Small intestine (tissue), 7 donors: Measurements from ENCODE around the gene RMI2. TPM values are rescaled to one million over a fixed set of nuclear protein-coding genes. Genes with fewer than 3 reads are reported as not detected.
"Not testable (repeated sequence)": the region's sequence is repeated elsewhere in the genome, so short reads cannot be mapped to it uniquely, and the experiment has no call there.

Source experiments
- DNase-seq, 2 donors: peaks; one replicate each; pipeline versions ENCODE4 v3.0.0 to v3.0.0-alpha.2; 2013
- FAIRE-seq: peaks from 2 replicates; lab custom pipeline; 2012; peaks lifted over from hg19 to GRCh38; lab: Jason Lieb, UNC
- H3K27ac ChIP-seq, 3 donors: one replicate each; pipeline ENCODE4 v1.5.1; 2013; ENCODE audit warnings: low read length in 2 of 3, mild to moderate bottlenecking in 2 of 3, control low read depth in 1 of 3, inconsistent platforms in 1 of 3, low read depth in 1 of 3, moderate library complexity in 1 of 3
- H3K27me3 ChIP-seq, 3 donors: one replicate each; pipeline ENCODE4 v1.6.1; 2013; ENCODE audit warnings: low read length in 3 of 3, inconsistent platforms in 1 of 3; ENCODE audit not compliant: control insufficient read depth in 3 of 3, insufficient read depth in 3 of 3
- H3K36me3 ChIP-seq, 3 donors: one replicate each; pipeline ENCODE4 v1.6.1; 2013; ENCODE audit warnings: low read length in 3 of 3, inconsistent platforms in 1 of 3, low read depth in 1 of 3, mild to moderate bottlenecking in 1 of 3, moderate library complexity in 1 of 3; ENCODE audit not compliant: control insufficient read depth in 3 of 3, insufficient read depth in 2 of 3
- H3K4me1 ChIP-seq, 3 donors: one replicate each; pipeline ENCODE4 v1.6.1; 2013; ENCODE audit warnings: low read length in 2 of 3, inconsistent platforms in 1 of 3, low read depth in 1 of 3, mild to moderate bottlenecking in 1 of 3, moderate library complexity in 1 of 3; ENCODE audit not compliant: control insufficient read depth in 3 of 3, insufficient read depth in 2 of 3
- H3K4me3 ChIP-seq, 3 donors: one replicate each; pipeline ENCODE4 v1.5.1; 2013; ENCODE audit warnings: low read length in 3 of 3, control low read depth in 1 of 3, inconsistent platforms in 1 of 3, low read depth in 1 of 3, mild to moderate bottlenecking in 1 of 3, moderate library complexity in 1 of 3
- H3K9me3 ChIP-seq, 2 donors: one replicate each; pipeline ENCODE4 v1.6.1; 2013; ENCODE audit warnings: low read depth in 1 of 2, low read length in 1 of 2; ENCODE audit not compliant: control insufficient read depth in 2 of 2, insufficient read depth in 1 of 2
- WGBS, 3 donors: extraction: QIAGEN DNeasy Blood & Tissue Kit; methylation state at CpG; one replicate each; pipeline ENCODE4 v1.1.7; 2013; 5-methylcytosine and 5-hydroxymethylcytosine counted together
- polyA plus RNA-seq, 4 donors: library from polyadenylated mRNA; stranded (reverse) in 3 of 4; unstranded in 1 of 4; fragments of 200-250 nt in 3 of 4; fragments of 120-200 nt in 1 of 4; gene quantifications; one replicate each; pipeline versions ENCODE4 v1.2.1 to v1.2.3, GENCODE V29; 2013
- donor health status: healthy with polysubstance abuse.
- donor health status: control.
- donor health status: control.
- donor health status: Bipolar disorder and iron deficiency.
- donor health status: healthy.

The RMI2 gene
- polyA plus RNA-seq, 4 donors: 1.4 to 14.6 (median 8.6) TPM

GRCh38 chr16:11359370-11359769, 14.1 kb downstream of the RMI2 start:
- H3K4me3 ChIP-seq: no peak overlapping the region
- no peak overlapping the region for H3K27ac ChIP-seq
- no peaks in the 10 kb centered on the region for H3K9me3 ChIP-seq
- H3K27me3 ChIP-seq: no peaks in the 10 kb centered on the region
- DNase-seq (no peak), FAIRE-seq (no peak)
- WGBS, 3 donors: 55 to 74% (median 65%) methylated on average over 5 of the region's 5 CpGs
- H3K4me1 ChIP-seq: peaks cover 0 to 6% (median 0%) of the 10 kb centered on the region in 3 donors
- H3K36me3 ChIP-seq: peaks cover 0 to 2% (median 2%) of the 10 kb centered on the region in 3 donors

- Histone ChIP-seq H3K4me3 (no peak overlapping the region), H3K36me3 (no peaks in the 10 kb centered on the region), H3K27ac (no peak overlapping the region), H3K4me1 (peaks cover 0 to 4% (median 0%) of the 10 kb centered on the region in 3 donors), H3K9me3 (no peaks in the 10 kb centered on the region), H3K27me3 (no peaks in the 10 kb centered on the region)
- DNase-seq: no peak
- FAIRE-seq: no peak
- WGBS, 3 donors: 77 to 83% (median 80%) methylated on average over 13 of the region's 13 CpGs
Measured at GRCh38 chr16:11360641-11361373, 15.5 kb downstream of the RMI2 start.

DNA sequence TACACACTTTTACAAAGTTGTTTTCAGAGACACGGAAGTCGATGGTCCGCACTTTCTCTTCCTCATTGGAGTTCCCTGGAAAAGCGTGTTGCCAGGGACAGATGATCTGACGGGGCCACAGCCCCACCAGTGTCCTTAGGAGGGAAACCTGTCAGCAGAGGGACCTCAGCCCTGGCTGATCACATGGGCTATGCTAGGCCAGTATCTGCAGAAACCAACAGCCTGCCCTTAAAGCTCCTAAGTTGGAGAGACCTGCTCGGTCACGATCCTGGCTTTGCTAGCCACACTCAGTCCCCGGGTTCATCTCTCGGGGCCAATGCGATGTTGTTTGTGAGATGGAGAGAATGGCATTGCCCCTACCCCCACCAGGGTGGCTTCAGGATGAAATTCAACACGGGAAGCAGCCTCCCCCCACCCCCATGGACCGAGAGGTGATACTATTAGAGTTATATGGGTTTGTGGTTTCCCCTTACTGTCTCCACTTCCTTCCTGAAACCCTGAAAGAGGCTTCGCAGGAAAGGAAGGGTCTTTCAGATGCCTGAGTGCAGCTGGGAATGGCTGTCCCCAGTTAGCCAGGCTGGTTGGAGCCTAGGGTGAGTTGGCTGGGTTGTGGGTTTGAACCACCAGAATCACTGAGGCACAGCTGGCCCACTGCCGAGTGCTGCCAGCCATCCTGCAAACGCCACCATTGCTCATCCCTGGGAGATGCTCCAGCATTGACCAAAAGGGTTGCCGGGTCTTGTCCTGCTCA, 16.6 kb downstream of the RMI2 start:
- DNase-seq (peak in 1 of 2 donors; percentile 36), FAIRE-seq (no peak)
- WGBS, 3 donors: 53 to 62% (median 54%) methylated on average over 16 of the region's 16 CpGs
- Histone ChIP-seq H3K4me3 (no peak overlapping the region), H3K36me3 (no peaks in the 10 kb centered on the region), H3K27me3 (no peaks in the 10 kb centered on the region), H3K9me3 (no peaks in the 10 kb centered on the region), H3K27ac (no peak overlapping the region), H3K4me1 (peaks cover 0 to 4% (median 0%) of the 10 kb centered on the region in 3 donors)

DNA sequence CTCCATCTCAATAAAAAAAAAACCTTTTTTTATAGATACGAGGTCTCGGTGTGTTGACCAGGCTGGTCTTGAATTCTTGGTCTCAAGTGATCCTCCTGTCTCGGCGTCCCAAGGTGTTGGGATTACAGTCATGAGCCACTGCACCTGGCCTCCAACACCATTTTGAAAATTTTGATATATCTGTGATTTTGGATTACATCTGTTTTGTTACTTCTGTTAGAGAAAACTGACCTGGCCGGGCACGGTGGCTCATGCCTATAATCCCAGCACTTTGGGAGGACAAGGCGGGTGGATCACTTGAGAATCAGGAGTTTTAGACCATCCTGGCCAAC, 18.6 kb downstream of the RMI2 start:
- no peak for FAIRE-seq
- 67 to 79% (median 75%) methylated on average over 7 of the region's 7 CpGs for WGBS, 3 donors

GRCh38 chr16:11367483-11367906, 22.2 kb downstream of the RMI2 start:
- Histone ChIP-seq H3K4me1 (no peaks in the 10 kb centered on the region), H3K4me3 (no peak overlapping the region), H3K27ac (no peak overlapping the region), H3K9me3 (no peaks in the 10 kb centered on the region), H3K36me3 (no peaks in the 10 kb centered on the region), H3K27me3 (no peaks in the 10 kb centered on the region)
- DNase-seq (no peak), FAIRE-seq (no peak)
- WGBS, 3 donors: 74 to 85% (median 84%) methylated on average over 5 of the region's 5 CpGs

More for the DNA sequence above, 18.6 kb downstream of the RMI2 start:
- H3K4me1 ChIP-seq: peaks cover 0 to 4% (median 0%) of the 10 kb centered on the region in 3 donors
- no peak for DNase-seq
- no peak overlapping the region for H3K4me3 ChIP-seq
- no peaks in the 10 kb centered on the region for H3K27me3 ChIP-seq
- H3K36me3 ChIP-seq: no peaks in the 10 kb centered on the region
- H3K27ac ChIP-seq: no peak overlapping the region
- H3K9me3 ChIP-seq: no peaks in the 10 kb centered on the region

DNA sequence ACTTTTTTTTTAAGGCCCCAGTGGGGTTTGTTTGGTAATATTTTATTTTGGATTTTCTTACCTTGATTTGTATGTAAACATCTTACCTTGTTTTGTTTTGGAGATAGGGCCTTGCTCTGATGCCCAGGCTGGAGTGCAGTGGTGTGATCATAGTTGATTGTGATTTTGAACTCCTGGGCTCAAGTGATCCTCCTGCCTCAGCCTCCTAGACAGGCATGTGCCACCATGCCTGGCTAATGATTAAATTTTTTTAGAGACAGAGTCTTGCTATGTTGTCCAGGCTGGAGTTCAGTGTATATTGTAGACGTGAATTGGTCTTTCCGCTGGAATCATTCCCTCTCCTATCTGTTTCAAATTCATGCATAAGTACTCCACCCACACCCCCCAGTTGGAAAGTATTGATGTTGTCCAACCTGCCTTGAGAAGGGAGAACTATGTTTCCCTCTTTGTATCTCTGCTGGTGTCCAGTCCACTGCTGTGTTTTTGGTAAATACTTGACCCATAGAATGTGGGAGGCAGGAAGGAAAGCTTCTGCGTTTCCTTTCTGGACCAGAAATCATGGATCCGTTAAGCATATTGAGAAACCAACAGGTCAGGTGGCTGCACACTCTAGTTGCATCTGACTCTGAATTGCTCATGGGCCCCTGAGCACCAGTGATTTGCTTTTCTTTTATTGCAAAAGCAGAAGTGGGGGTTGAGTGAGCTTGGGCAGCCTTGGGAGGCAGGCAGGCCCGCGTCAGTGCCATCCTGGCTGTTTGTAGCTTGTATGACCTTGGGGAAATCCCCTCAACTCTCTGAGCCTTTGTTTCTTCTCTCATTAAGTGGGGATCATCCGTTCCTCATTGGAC, 25.0 kb downstream of the RMI2 start:
- DNase-seq (no peak), FAIRE-seq (no peak)
- Histone ChIP-seq H3K9me3 (no peaks in the 10 kb centered on the region), H3K4me3 (no peak overlapping the region), H3K27me3 (no peaks in the 10 kb centered on the region), H3K36me3 (no peaks in the 10 kb centered on the region), H3K27ac (no peak overlapping the region), H3K4me1 (no peaks in the 10 kb centered on the region)
- 63 to 73% (median 67%) methylated on average over 7 of the region's 7 CpGs for WGBS, 3 donors

DNA sequence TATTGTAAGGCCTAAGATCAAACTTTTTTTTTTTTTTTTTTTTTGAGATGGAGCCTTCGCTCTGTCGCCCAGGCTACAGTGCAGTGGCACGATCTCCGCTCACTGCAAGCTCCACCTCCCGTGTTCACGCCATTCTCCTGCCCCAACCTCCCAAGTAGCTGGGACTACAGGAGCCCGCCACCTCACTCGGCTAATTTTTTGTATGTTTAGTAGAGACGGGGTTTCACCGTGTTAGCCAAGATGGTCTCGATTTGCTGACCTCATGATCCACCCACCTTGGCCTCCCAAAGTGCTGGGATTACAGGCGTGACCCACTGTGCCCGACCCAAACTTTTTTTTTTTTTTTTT, 25.6 kb downstream of the RMI2 start:
- H3K27me3 ChIP-seq, FAIRE-seq, H3K27ac ChIP-seq, DNase-seq, H3K4me3 ChIP-seq, H3K9me3 ChIP-seq, H3K36me3 ChIP-seq, H3K4me1 ChIP-seq: not testable (repeated sequence)
- WGBS, 3 donors: 91 to 94% (median 92%) methylated on average over 13 of the region's 13 CpGs

GRCh38 chr16:11372073-11372828, 27.0 kb downstream of the RMI2 start:
- H3K27me3 ChIP-seq: no peaks in the 10 kb centered on the region
- 86 to 94% (median 93%) methylated on average over 10 of the region's 10 CpGs for WGBS, 3 donors
- no peak overlapping the region for H3K4me3 ChIP-seq
- no peaks in the 10 kb centered on the region for H3K4me1 ChIP-seq
- DNase-seq (no peak), FAIRE-seq (no peak)
- H3K36me3 ChIP-seq: no peaks in the 10 kb centered on the region
- H3K9me3 ChIP-seq: no peaks in the 10 kb centered on the region
- H3K27ac ChIP-seq: no peak overlapping the region
